ENCODE measurements around the gene PEAK3. TPM values are rescaled to one million over a fixed set of nuclear protein-coding genes. Genes with fewer than 3 reads are reported as not detected.

Gene PEAK3
- total RNA-seq, 2 donors from 2014 or later: 0.66 to 0.78 TPM

DNA sequence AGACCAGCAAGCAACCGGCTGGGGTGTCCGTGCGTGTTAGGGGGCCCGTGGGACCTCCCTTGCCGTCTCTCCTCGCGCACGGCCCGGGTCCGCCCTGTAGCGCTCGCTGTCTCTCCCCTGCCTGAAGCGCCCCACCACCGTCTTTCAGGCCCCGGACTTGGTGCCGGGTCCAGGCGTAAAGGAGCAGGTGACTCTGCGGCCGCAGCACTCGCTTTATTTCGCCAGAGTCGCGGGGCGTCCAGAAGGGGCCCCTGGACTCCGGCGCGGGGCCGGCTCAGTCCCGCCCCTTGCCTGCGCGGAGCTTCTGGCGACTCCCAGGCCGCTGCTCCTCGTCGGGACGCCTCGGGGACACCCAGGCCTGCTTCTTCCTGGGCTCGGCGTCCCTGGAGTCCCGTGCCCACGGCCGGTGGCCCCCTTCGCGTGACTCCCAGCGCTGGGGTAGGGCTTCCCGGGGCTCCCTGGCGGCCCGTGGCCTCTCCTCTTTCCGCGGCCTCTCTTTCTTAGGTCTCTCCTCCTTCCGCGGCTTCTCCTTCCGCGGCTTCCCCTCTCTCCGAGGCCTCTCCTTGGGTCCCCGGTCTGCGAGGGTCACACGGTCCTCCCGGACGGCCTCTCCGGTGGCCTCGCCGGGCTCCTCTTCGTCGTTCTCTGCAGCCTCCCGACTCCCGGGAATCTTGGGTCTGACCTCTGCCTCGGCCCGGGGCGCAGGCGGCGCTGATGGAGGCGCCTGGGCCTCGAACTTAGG is 29.7 kb downstream of the PEAK3 start:
- Histone ChIP-seq H3K27me3 (peaks cover 0 to 23% of the 10 kb centered on the region in 2 donors), H3K27ac (no peak overlapping the region), H3K9me3 (no peaks in the 10 kb centered on the region), H3K4me3 (no peak overlapping the region), H3K4me1 (peaks cover 40% of the 10 kb centered on the region), H3K36me3 (replicated peaks in 1 of 2; ENCODE audit: insufficient read depth in 1 of 2, low read depth in 2 of 2) (peaks cover 0 to 1% of the 10 kb centered on the region in 2 donors)
- 13 to 17% methylated on average over 14 to 74 of the region's 74 CpGs for WGBS, 2 donors
- intact Hi-C loops (cut with DNase I): no loop called here
- TF ChIP-seq, protein P1, sequence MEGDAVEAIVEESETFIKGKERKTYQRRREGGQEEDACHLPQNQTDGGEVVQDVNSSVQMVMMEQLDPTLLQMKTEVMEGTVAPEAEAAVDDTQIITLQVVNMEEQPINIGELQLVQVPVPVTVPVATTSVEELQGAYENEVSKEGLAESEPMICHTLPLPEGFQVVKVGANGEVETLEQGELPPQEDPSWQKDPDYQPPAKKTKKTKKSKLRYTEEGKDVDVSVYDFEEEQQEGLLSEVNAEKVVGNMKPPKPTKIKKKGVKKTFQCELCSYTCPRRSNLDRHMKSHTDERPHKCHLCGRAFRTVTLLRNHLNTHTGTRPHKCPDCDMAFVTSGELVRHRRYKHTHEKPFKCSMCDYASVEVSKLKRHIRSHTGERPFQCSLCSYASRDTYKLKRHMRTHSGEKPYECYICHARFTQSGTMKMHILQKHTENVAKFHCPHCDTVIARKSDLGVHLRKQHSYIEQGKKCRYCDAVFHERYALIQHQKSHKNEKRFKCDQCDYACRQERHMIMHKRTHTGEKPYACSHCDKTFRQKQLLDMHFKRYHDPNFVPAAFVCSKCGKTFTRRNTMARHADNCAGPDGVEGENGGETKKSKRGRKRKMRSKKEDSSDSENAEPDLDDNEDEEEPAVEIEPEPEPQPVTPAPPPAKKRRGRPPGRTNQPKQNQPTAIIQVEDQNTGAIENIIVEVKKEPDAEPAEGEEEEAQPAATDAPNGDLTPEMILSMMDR (IDR thresholded peaks at IDR 0.05): no peak
- TF ChIP-seq POLR2A (IDR thresholded peaks at IDR 0.05): no peak
- ATAC-seq: no peak
- no peak for DNase-seq

DNA sequence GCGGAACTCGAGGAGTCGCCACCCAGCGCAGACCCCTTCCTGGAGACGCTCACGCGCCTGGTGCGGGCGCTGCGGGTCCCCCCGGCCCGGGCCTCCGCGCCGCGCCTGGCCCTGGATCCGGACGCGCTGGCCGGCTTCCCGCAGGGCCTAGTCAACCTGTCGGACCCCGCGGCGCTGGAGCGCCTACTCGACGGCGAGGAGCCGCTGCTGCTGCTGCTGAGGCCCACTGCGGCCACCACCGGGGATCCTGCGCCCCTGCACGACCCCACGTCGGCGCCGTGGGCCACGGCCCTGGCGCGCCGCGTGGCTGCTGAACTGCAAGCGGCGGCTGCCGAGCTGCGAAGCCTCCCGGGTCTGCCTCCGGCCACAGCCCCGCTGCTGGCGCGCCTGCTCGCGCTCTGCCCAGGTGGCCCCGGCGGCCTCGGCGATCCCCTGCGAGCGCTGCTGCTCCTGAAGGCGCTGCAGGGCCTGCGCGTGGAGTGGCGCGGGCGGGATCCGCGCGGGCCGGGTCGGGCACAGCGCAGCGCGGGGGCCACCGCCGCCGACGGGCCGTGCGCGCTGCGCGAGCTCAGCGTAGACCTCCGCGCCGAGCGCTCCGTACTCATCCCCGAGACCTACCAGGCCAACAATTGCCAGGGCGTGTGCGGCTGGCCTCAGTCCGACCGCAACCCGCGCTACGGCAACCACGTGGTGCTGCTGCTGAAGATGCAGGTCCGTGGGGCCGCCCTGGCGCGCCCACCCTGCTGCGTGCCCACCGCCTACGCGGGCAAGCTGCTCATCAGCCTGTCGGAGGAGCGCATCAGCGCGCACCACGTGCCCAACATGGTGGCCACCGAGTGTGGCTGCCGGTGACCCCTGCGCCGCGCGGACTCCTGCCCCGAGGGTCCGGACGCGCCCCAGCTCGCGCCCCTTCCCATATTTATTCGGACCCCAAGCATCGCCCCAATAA is 30.6 kb downstream of the PEAK3 start:
- H3K27ac ChIP-seq: no peak overlapping the region
- 5% methylated on average over 110 of the region's 125 CpGs; no CpG with 5 or more reads in 1 of the 2 donors for WGBS, 2 donors
- intact Hi-C loops (cut with DNase I): no loop called here
- H3K9me3 ChIP-seq: no peaks in the 10 kb centered on the region
- no peak for DNase-seq
- peaks cover 0 to 23% of the 10 kb centered on the region in 2 donors for H3K27me3 ChIP-seq
- H3K4me3 ChIP-seq: no peak overlapping the region
- H3K4me1 ChIP-seq: peaks cover 46% of the 10 kb centered on the region
- H3K36me3 ChIP-seq (replicated peaks in 1 of 2; ENCODE audit: insufficient read depth in 1 of 2, low read depth in 2 of 2): peaks cover 6 to 10% of the 10 kb centered on the region in 2 donors
- no peak for TF ChIP-seq POLR2A (IDR thresholded peaks at IDR 0.05)
- TF ChIP-seq, protein P1 (IDR thresholded peaks at IDR 0.05): no peak
- no peak for ATAC-seq

DNA sequence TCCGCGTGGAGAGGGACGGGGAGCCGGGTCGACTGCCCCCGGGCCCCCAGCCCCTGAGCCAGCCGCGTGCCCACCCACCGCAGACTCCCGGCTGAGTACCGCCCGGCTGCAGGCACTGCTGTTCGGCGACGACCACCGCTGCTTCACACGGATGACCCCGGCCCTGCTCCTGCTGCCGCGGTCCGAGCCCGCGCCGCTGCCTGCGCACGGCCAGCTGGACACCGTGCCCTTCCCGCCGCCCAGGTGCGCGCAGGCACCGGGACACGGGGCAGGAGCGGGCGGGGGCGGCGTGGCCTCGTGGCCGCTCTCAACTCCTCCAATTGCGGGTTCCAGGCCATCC is 31.2 kb downstream of the PEAK3 start:
- Histone ChIP-seq H3K9me3 (no peaks in the 10 kb centered on the region), H3K4me3 (no peak overlapping the region), H3K27ac (no peak overlapping the region), H3K36me3 (replicated peaks in 1 of 2; ENCODE audit: insufficient read depth in 1 of 2, low read depth in 2 of 2) (peaks cover 12 to 16% of the 10 kb centered on the region in 2 donors), H3K27me3 (peaks cover 0 to 23% of the 10 kb centered on the region in 2 donors), H3K4me1 (peaks cover 46% of the 10 kb centered on the region)
- no peak for ATAC-seq
- no peak for DNase-seq
- WGBS, 2 donors: 10% methylated on average over 8 of the region's 40 CpGs; no CpG with 5 or more reads in 1 of the 2 donors
- TF ChIP-seq, protein P1 (IDR thresholded peaks at IDR 0.05): no peak
- no peak for TF ChIP-seq POLR2A (IDR thresholded peaks at IDR 0.05)
- intact Hi-C loops (cut with DNase I): no loop called here

DNA sequence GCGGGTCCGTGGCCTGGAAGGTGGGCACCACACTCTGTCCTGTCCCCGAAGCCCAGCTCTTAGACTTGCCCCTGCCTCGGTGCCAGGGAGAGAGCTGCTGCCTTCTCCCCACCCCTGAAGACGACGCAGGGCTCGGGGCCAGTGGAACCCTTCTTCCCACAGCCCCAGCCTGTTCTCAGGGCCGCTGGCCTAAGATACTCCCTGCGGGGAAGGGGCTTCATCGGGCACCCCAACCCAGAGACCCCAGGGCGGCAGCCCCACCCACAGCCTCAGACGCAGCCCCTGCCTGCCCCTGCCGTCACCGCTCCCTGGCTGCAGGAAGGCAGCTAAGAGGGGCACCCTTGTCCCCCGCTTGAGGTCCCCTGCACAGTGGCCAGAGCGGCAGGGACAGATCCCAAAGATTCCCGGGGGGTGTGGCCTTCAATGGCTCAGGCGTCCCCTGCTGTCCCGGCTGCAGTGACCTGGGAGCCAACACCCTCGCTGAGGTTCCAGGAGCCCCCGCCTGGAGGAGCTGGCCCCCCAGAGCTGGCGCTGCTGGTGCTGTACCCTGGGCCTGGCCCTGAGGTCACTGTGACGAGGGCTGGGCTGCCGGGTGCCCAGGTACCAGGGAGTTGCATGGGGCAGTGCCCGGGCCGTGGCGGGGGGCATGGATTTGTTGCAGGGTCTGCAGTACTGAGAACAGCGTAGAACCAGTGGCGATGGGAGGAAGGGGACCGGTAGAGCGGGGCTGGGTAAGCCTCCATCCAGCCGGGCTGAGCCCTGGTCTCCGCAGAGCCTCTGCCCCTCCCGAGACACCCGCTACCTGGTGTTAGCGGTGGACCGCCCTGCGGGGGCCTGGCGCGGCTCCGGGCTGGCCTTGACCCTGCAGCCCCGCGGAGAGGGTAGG is 31.9 kb downstream of the PEAK3 start:
- peaks cover 0 to 23% of the 10 kb centered on the region in 2 donors for H3K27me3 ChIP-seq
- TF ChIP-seq, protein P1 (IDR thresholded peaks at IDR 0.05): no peak
- TF ChIP-seq POLR2A (IDR thresholded peaks at IDR 0.05): no peak
- intact Hi-C loops (cut with DNase I): no loop called here
- 26% methylated on average over 41 of the region's 43 CpGs; no CpG with 5 or more reads in 1 of the 2 donors for WGBS, 2 donors
- H3K36me3 ChIP-seq (replicated peaks in 1 of 2; ENCODE audit: insufficient read depth in 1 of 2, low read depth in 2 of 2): peaks cover 18 to 22% of the 10 kb centered on the region in 2 donors
- peaks cover 46% of the 10 kb centered on the region for H3K4me1 ChIP-seq
- no peak overlapping the region for H3K27ac ChIP-seq
- no peak overlapping the region for H3K4me3 ChIP-seq
- ATAC-seq (no peak), DNase-seq (no peak)
- H3K9me3 ChIP-seq: no peaks in the 10 kb centered on the region
